ENCODE results near the gene MGAT5.

The MGAT5 gene

DNA sequence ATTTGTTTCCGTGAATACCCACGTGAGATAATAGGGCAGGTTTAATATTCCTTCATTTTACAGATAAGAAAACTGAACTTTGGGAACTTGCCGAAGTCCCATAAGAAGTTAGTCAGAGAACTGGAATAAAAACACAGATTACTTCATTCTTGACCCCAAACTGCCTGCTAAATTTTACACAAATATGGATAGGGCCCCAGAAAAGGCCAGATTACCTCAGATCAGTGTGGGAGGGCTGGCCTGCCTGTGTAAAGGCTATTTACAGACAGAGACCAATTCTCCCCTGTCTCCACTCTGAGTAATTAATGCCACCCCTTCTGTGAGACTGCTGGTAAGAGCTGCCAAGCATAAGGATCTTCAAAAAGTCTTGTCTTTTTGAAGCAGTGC, 139.2 kb downstream of the MGAT5 start:
- no peak for TF ChIP-seq CTCF (IDR thresholded peaks at IDR 0.05; ENCODE audit: extremely low read depth, missing control alignments)
- DNase-seq (ENCODE audit: low spot score): no peak

DNA sequence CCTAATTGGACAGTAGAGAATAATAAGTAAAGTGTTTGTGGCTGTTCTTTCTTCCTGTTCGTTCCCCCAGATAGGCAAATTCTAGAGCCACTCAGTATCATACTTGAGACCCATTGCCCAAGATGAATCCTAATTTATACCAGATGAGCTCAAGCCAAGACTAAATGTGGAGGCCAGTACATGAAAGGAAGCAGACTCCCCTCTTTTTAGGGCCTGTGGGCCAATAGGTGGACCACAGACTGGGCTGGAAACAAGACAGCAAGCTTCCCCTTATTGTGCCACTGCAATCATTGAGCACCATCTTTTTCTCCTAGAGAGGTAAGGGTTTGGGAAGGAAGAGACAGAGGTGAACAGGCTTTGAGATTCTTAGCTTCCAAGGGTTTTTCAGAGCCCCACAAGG, 141.9 kb downstream of the MGAT5 start:
- TF ChIP-seq CTCF (IDR thresholded peaks at IDR 0.05; ENCODE audit: extremely low read depth, missing control alignments): no peak
- DNase-seq (ENCODE audit: low spot score): no peak

- DNase-seq (ENCODE audit: low spot score): no peak
- TF ChIP-seq CTCF (IDR thresholded peaks at IDR 0.05; ENCODE audit: extremely low read depth, missing control alignments): no peak
These were observed 142.6 kb downstream of the MGAT5 start for GRCh38 chr2:134396493-134396892.

DNA sequence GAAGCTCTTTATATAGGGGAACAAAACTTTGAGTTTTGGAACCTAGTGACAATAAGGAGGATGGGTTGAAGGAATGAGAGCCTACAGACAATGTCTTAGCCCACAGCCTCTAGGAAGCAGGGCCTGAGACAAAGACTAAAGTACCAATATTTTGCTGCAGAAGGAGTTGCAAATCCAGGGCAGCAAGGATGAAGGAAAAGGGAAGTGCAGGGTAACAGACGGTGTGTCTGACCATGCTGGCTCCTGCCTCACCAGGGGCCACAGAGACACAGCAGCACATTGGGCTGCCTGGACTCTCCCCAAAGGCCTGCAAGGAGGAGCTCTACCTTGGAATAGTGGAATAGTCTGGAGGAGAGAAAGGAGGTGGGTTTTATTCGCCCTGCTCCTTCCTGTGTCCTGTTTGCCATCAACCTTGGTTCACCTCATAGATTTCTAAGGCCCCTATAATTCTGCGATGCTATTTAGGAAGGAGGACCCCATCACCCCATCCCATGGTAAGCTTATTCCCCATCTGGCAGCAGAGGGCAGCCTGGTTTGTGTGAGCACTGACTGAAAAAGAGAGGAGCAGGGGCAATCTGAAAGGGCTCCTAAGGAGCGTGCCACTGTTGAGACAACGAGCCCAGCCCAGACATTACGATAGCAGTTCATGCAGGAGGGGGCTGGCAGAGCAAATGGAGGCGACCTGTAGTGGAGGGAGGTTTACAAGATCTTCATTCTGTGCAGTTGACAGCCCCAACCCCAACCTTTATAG, 143.4 kb downstream of the MGAT5 start:
- no peak for DNase-seq (ENCODE audit: low spot score)
- no peak for TF ChIP-seq CTCF (IDR thresholded peaks at IDR 0.05; ENCODE audit: extremely low read depth, missing control alignments)

DNA sequence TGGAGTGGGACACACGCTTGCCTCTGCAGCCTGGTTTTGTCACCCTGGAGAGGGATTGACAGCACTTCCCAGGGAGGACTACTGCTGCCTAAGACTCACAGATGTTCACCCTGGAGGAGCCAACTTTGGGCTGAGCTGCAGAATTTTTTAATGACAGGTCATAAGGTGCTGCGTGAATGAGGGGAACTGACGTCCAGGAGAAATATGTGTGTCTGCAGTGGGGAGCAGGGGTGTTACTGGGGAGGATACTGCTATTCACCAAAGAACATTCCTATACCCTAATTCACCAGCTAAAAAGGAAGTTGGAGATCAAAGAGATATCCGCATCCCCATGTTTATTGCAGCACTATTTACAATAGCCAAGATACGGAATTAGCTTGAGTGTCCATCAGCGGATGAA, 144.4 kb downstream of the MGAT5 start:
- TF ChIP-seq CTCF (IDR thresholded peaks at IDR 0.05; ENCODE audit: extremely low read depth, missing control alignments): no peak
- no peak for DNase-seq (ENCODE audit: low spot score)

GRCh38 chr2:134399096-134399495, 145.2 kb downstream of the MGAT5 start:
- DNase-seq (ENCODE audit: low spot score): no peak
- no peak for TF ChIP-seq CTCF (IDR thresholded peaks at IDR 0.05; ENCODE audit: extremely low read depth, missing control alignments)

DNA sequence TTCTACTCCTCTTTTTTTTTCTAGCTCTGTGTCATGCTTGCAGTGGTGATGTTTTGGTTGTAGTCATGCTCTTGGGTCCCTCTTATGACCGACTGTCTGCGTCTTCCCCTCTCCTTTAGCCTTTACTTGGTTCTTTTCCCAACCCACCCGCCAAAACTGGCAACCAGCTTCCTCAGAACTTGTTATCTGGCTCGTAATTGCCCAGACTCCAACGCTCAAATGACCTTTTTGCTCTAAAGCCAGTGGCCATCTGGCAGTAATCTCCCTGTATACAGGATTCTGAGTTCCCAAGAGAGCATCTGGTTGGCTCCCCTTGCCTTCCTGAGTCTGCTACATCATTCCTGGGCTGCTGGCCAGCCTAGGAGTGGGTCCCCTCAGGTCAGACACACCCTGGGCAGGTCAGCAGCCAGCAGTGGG, 147.2 kb downstream of the MGAT5 start:
- TF ChIP-seq CTCF (IDR thresholded peaks at IDR 0.05; ENCODE audit: extremely low read depth, missing control alignments): no peak
- DNase-seq (ENCODE audit: low spot score): no peak

All from GM20000 (cell line).